Neuronal stem cell (in vitro differentiated cells): ENCODE results near the gene PEX5L.

Experiments
- DNase-seq: peaks from one replicate; pipeline ENCODE4 v3.0.0-alpha.2; 2013; ENCODE audit warnings: low spot score
- H2AFZ ChIP-seq: one replicate; pipeline ENCODE4 v1.6.1; 2013; ENCODE audit warnings: mild to moderate bottlenecking, low read length, inconsistent platforms
- H2AK5ac ChIP-seq: 2 replicates; pipeline ENCODE4 v1.6.1; 2013; ENCODE audit warnings: low read depth, mild to moderate bottlenecking, inconsistent platforms, low read length, moderate library complexity, mixed read lengths
- H2BK120ac ChIP-seq: 2 replicates; pipeline ENCODE4 v1.6.1; 2013; ENCODE audit warnings: low read depth, mild to moderate bottlenecking, inconsistent platforms, low read length, moderate library complexity, mixed read lengths
- H2BK12ac ChIP-seq: one replicate; pipeline ENCODE4 v1.6.1; 2013; ENCODE audit warnings: low read length, inconsistent platforms
- H2BK15ac ChIP-seq: 2 replicates; pipeline ENCODE4 v1.6.1; 2013; ENCODE audit warnings: mild to moderate bottlenecking, low read length, inconsistent platforms, mixed read lengths
- H2BK5ac ChIP-seq: one replicate; pipeline ENCODE4 v1.6.1; 2013; ENCODE audit warnings: inconsistent platforms, mild to moderate bottlenecking, low read length, moderate library complexity
- H3K14ac ChIP-seq: one replicate; pipeline ENCODE4 v1.6.1; 2013; ENCODE audit warnings: low read length, inconsistent platforms
- H3K18ac ChIP-seq: 2 replicates; pipeline ENCODE4 v1.6.1; 2013; ENCODE audit warnings: low read length, inconsistent platforms
- H3K23ac ChIP-seq: 2 replicates; pipeline ENCODE4 v1.6.1; 2013; ENCODE audit warnings: low read depth, mild to moderate bottlenecking, mixed read lengths, low read length, inconsistent platforms; ENCODE audit not compliant: poor library complexity
- H3K27ac ChIP-seq: replicated peaks from 3 replicates; pipeline ENCODE4 v1.5.1; 2013; ENCODE audit warnings: low read length, inconsistent platforms
- H3K27me3 ChIP-seq, 3 experiments: 2 replicates each; pipeline ENCODE4 v1.6.1; 2013; ENCODE audit warnings: low read length in 3 of 3, mild to moderate bottlenecking in 2 of 3, inconsistent platforms in 1 of 3, low read depth in 1 of 3, mixed read lengths in 1 of 3, moderate library complexity in 1 of 3; ENCODE audit not compliant: control insufficient read depth in 3 of 3, insufficient read depth in 3 of 3
- H3K36me3 ChIP-seq, 2 donors: replicated peaks in 1 of 2; 2 replicates each; pipeline ENCODE4 v1.6.1; 2013; ENCODE audit warnings: low read length in 2 of 2; ENCODE audit not compliant: control insufficient read depth in 2 of 2, insufficient read depth in 2 of 2
- H3K4ac ChIP-seq: 2 replicates; pipeline ENCODE4 v1.6.1; 2013; ENCODE audit warnings: inconsistent platforms, mild to moderate bottlenecking, low read length, moderate library complexity
- H3K4me1 ChIP-seq, 2 donors: 1 replicate in 1 of 2; 2 replicates in 1 of 2; pipeline ENCODE4 v1.6.1; 2013; ENCODE audit warnings: low read length in 2 of 2, low read depth in 1 of 2; ENCODE audit not compliant: control insufficient read depth in 2 of 2, insufficient read depth in 1 of 2
- H3K4me2 ChIP-seq: one replicate; pipeline ENCODE4 v1.6.1; 2013; ENCODE audit warnings: mild to moderate bottlenecking, low read length, inconsistent platforms; ENCODE audit not compliant: insufficient read depth, poor library complexity, severe bottlenecking
- H3K4me3 ChIP-seq, 2 donors: 2 replicates each; pipeline ENCODE4 v1.5.1; 2013; ENCODE audit warnings: low read length in 2 of 2, mild to moderate bottlenecking in 2 of 2, inconsistent platforms in 1 of 2, moderate library complexity in 1 of 2
- H3K79me1 ChIP-seq: one replicate; pipeline ENCODE4 v1.6.1; 2013; ENCODE audit warnings: low read depth, mild to moderate bottlenecking, inconsistent platforms, low read length, moderate library complexity
- H3K9ac ChIP-seq: one replicate; pipeline ENCODE4 v1.6.1; 2013; ENCODE audit warnings: mild to moderate bottlenecking, low read depth, low read length, inconsistent platforms; ENCODE audit not compliant: poor library complexity
- H3K9me3 ChIP-seq, 2 donors: replicated peaks in 1 of 2; 2 replicates each; pipeline versions ENCODE3 to v1.6.1; 2013; ENCODE audit warnings: low read length in 2 of 2, mild to moderate bottlenecking in 2 of 2, inconsistent platforms in 1 of 2, low read depth in 1 of 2, mixed read lengths in 1 of 2, moderate library complexity in 1 of 2; ENCODE audit not compliant: control insufficient read depth in 2 of 2, insufficient read depth in 1 of 2
- H4K8ac ChIP-seq: one replicate; pipeline ENCODE4 v1.6.1; 2013; ENCODE audit warnings: low read depth, mild to moderate bottlenecking, inconsistent platforms, low read length, moderate library complexity
- H4K91ac ChIP-seq: one replicate; pipeline ENCODE4 v1.6.1; 2013; ENCODE audit warnings: low read length, low read depth, mild to moderate bottlenecking, inconsistent platforms; ENCODE audit not compliant: poor library complexity
- WGBS, 2 donors: extraction: QIAGEN DNeasy Blood & Tissue Kit; methylation state at CpG; one replicate each; pipeline ENCODE4 v1.1.7; 2013; ENCODE audit warnings: missing lambda C conversion rate in 2 of 2, mixed read lengths in 1 of 2; ENCODE audit not compliant: insufficient read length in 2 of 2, insufficient replicate concordance in 1 of 2; ENCODE audit errors: extremely low coverage in 2 of 2; 5-methylcytosine and 5-hydroxymethylcytosine counted together

PEX5L gene

DNA sequence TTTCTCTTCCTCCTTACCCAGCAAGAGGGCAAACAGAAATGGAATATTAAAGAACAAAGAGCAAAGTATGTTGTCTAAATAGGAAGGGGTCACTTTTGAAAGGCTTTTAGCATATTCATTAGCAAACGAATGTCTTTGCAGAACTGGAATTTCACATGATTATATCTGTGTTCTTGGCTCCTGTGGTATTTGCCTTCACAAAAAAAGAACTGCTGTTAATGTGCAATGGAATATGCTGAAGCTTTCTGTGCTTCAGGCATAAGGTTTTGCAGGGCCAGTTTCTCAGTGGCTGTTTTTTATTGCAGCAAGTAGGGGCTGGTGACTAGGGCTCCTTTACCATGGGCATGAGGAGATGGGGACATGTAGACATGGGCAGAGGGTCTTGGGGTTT, 210.5 kb downstream of the PEX5L start:
- Histone ChIP-seq H3K36me3 (no peaks in the 10 kb centered on the region), H3K9me3 (no peaks in the 10 kb centered on the region), H2BK5ac (no peak overlapping the region), H2BK12ac (no peak overlapping the region), H2BK120ac (no peak overlapping the region), H3K79me1 (no peaks in the 10 kb centered on the region), H3K23ac (no peak overlapping the region), H4K8ac (no peak overlapping the region), H2AFZ (no peak overlapping the region), H3K4me1 (no peaks in the 10 kb centered on the region), H3K27ac (no peak overlapping the region), H3K4ac (no peak overlapping the region), H3K4me3 (no peak overlapping the region), H2AK5ac (no peak overlapping the region), H3K9ac (no peak overlapping the region), H3K4me2 (no peak overlapping the region), H3K18ac (no peak overlapping the region), H3K27me3 (peaks cover 0 to 9% (median 0%) of the 10 kb centered on the region in 3 experiments), H3K14ac (no peak overlapping the region), H4K91ac (no peak overlapping the region), H2BK15ac (no peak overlapping the region)
- WGBS, 2 donors, result no CpG with 5 or more reads among the region's 1 CpG
- DNase-seq, result no peak

DNA sequence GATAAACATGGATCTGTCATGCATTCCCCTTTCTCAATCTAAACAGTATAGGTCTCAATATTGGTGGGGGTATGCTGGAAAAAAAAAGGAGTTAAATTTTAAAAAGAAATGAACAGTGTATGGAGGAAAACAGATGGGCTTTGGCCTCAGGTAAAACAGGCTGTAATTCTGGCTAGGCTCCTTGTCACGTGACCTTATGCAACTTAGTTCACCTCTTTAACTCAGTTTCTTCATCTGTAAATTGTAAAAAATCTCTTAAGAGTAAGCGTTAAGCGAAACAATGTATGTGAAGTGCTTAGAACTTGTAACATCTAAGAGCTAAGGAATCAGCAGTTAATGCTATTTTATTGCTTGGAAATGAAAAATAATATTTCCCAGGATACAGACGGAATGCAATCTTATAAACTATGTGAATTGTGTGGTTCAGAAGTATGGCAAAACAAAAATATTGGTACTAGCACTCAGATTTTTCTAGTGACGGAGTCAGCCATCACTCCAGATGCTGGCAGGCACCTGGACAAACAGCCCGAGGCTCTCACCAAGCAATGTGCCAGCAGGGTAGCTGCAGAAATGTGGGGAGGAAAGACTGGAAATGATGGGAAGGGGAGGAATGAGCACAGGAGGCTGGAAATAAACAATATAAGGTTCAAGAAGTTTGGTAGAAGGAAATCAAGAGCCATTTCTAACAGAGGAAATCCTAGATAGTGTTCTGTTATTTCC, 211.1 kb downstream of the PEX5L start:
- H2BK120ac ChIP-seq, result no peak overlapping the region
- no peak overlapping the region for H2BK5ac ChIP-seq
- no peak overlapping the region for H4K91ac ChIP-seq
- no peaks in the 10 kb centered on the region for H3K36me3 ChIP-seq
- H3K23ac ChIP-seq, result no peak overlapping the region
- no CpG with 5 or more reads among the region's 6 CpGs for WGBS, 2 donors
- no peak overlapping the region for H3K4me2 ChIP-seq
- H4K8ac ChIP-seq, result no peak overlapping the region
- H2BK12ac ChIP-seq, result no peak overlapping the region
- no peaks in the 10 kb centered on the region for H3K79me1 ChIP-seq
- no peak overlapping the region for H2AFZ ChIP-seq
- no peak overlapping the region for H3K14ac ChIP-seq
- no peak overlapping the region for H2AK5ac ChIP-seq
- H3K9ac ChIP-seq, result no peak overlapping the region
- H3K4ac ChIP-seq, result no peak overlapping the region
- H3K4me1 ChIP-seq, result no peaks in the 10 kb centered on the region
- no peak overlapping the region for H2BK15ac ChIP-seq
- H3K9me3 ChIP-seq, result no peaks in the 10 kb centered on the region
- peaks cover 0 to 10% (median 0%) of the 10 kb centered on the region in 3 experiments for H3K27me3 ChIP-seq
- no peak overlapping the region for H3K27ac ChIP-seq
- H3K18ac ChIP-seq, result no peak overlapping the region
- no peak overlapping the region for H3K4me3 ChIP-seq
- no peak for DNase-seq

DNA sequence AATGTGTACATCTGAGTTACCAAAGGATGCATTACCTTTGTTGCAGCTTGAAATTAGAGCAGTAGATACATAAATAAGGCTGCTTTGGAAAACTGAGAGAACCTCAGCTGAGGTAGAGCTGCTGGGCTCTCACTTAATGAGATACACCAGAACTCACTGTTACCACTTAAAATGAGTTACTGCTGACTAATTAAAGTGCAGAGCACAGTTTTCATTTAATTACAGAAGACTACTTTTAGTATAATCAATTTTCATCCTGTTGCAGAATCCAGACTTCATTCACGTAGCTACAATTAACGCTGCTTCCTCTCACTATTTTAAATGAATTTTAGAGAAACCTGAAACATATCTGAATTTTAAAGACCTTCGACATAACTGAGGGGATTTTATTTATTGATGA, 214.4 kb downstream of the PEX5L start:
- Histone ChIP-seq H3K9ac (no peak overlapping the region), H3K4me3 (no peak overlapping the region), H2AFZ (no peak overlapping the region), H3K4ac (no peak overlapping the region), H3K9me3 (no peaks in the 10 kb centered on the region), H2BK5ac (no peak overlapping the region), H3K4me1 (no peaks in the 10 kb centered on the region), H3K18ac (no peak overlapping the region), H3K27ac (no peak overlapping the region), H2BK120ac (no peak overlapping the region), H3K4me2 (no peak overlapping the region), H3K36me3 (no peaks in the 10 kb centered on the region), H3K23ac (no peak overlapping the region), H2BK12ac (no peak overlapping the region), H3K27me3 (peaks cover 0 to 16% (median 0%) of the 10 kb centered on the region in 3 experiments), H2AK5ac (no peak overlapping the region), H4K91ac (no peak overlapping the region), H4K8ac (no peak overlapping the region), H3K79me1 (no peaks in the 10 kb centered on the region), H3K14ac (no peak overlapping the region), H2BK15ac (no peak overlapping the region)
- DNase-seq, result no peak
- WGBS, 2 donors, result no CpG with 5 or more reads among the region's 3 CpGs

DNA sequence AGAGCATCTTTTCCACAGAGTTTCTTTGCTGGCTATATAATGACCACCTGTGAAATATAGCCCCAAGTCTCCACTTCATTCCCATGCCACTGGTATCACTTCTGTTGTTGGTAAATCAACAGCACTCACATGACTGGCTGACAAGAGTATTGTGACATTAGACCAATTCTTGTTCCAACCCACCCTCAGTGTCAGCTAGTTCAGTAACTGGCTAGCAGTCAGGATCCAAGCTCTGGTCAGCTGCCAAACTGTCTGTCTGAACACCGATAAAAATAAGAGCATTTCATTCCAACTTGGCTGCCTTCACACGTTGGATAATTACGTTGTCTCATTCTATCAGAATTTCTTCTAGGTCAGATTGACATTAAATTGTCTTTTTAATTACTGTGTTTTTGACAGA, 217.4 kb downstream of the PEX5L start:
- no peak overlapping the region for H3K27ac ChIP-seq
- no peak overlapping the region for H4K91ac ChIP-seq
- no peak overlapping the region for H3K18ac ChIP-seq
- no peak overlapping the region for H3K4me2 ChIP-seq
- DNase-seq, result no peak
- no peak overlapping the region for H3K23ac ChIP-seq
- no peaks in the 10 kb centered on the region for H3K4me1 ChIP-seq
- H2BK120ac ChIP-seq, result no peak overlapping the region
- WGBS, 2 donors, result no CpG with 5 or more reads among the region's 3 CpGs
- no peak overlapping the region for H3K4me3 ChIP-seq
- no peaks in the 10 kb centered on the region for H3K79me1 ChIP-seq
- H3K27me3 ChIP-seq, result peaks cover 0 to 8% (median 0%) of the 10 kb centered on the region in 3 experiments
- no peaks in the 10 kb centered on the region for H3K36me3 ChIP-seq
- no peak overlapping the region for H2BK5ac ChIP-seq
- no peak overlapping the region for H2BK12ac ChIP-seq
- no peak overlapping the region for H3K9ac ChIP-seq
- H3K4ac ChIP-seq, result no peak overlapping the region
- no peak overlapping the region for H4K8ac ChIP-seq
- H2BK15ac ChIP-seq, result no peak overlapping the region
- no peak overlapping the region for H3K14ac ChIP-seq
- no peak overlapping the region for H2AK5ac ChIP-seq
- H3K9me3 ChIP-seq, result no peaks in the 10 kb centered on the region
- no peak overlapping the region for H2AFZ ChIP-seq
